WI38 (cell line): Measurements from ENCODE around the gene ATXN7L1.
"Not testable (repeated sequence)": the region's sequence is repeated elsewhere in the genome, so short reads cannot be mapped to it uniquely, and the experiment has no call there.

Experiments
- H3K4me3 ChIP-seq: 2 replicates; pipeline ENCODE4 v1.5.1; 2011; ENCODE audit warnings: low read depth, mild to moderate bottlenecking, control low read depth, low read length
- CTCF ChIP-seq: IDR thresholded peaks from 2 replicates; pipeline ENCODE4 v1.5.1; 2012; ENCODE audit warnings: low read depth, mild to moderate bottlenecking, control low read depth, low read length

Gene ATXN7L1

GRCh38 chr7:105602325-105603305, 273.8 kb downstream of the ATXN7L1 start:
- H3K4me3 ChIP-seq: no peak overlapping the region
- TF ChIP-seq CTCF: no peak

GRCh38 chr7:105600720-105601550, 275.5 kb downstream of the ATXN7L1 start:
- no peak overlapping the region for H3K4me3 ChIP-seq
- no peak for TF ChIP-seq CTCF

- TF ChIP-seq CTCF: no peak
- no peak overlapping the region for H3K4me3 ChIP-seq
These were observed 276.8 kb downstream of the ATXN7L1 start for GRCh38 chr7:105599551-105599950.

GRCh38 chr7:105599080-105599479, 277.3 kb downstream of the ATXN7L1 start:
- not testable (repeated sequence) for H3K4me3 ChIP-seq

- no peak for TF ChIP-seq CTCF
These were observed 279.5 kb downstream of the ATXN7L1 start for GRCh38 chr7:105596866-105597265.

GRCh38 chr7:105594034-105594433, 282.4 kb downstream of the ATXN7L1 start:
- no peak overlapping the region for H3K4me3 ChIP-seq
- TF ChIP-seq CTCF: no peak

More at GRCh38 chr7:105596866-105597265, 279.5 kb downstream of the ATXN7L1 start:
- no peak overlapping the region for H3K4me3 ChIP-seq

GRCh38 chr7:105591522-105591921, 284.9 kb downstream of the ATXN7L1 start:
- TF ChIP-seq CTCF: no peak
- no peak overlapping the region for H3K4me3 ChIP-seq
